Activated naive CD8-positive, alpha-beta T cell treated with anti-CD3 and anti-CD28 coated beads, Interleukin-2, amount 50 U/mL, for 24 hours (primary cell): ENCODE data around the gene FAM241B.

Experiments
- ATAC-seq: fragments of 150-1000 bp; cut with Tn5 transposase; one replicate; pipeline ENCODE4 v1.10.0; 2021
- DNase-seq: peaks from one replicate; pipeline ENCODE4 v3.0.0; 2021
- H3K27ac Mint-ChIP-seq: one replicate; pipeline ENCODE4 v1.8.0; 2021; ENCODE audit warnings: mild to moderate bottlenecking, mixed read lengths
- H3K27me3 Mint-ChIP-seq: one replicate; pipeline ENCODE4 v1.8.0; 2021; ENCODE audit warnings: mixed read lengths
- H3K36me3 Mint-ChIP-seq: one replicate; pipeline ENCODE4 v1.8.0; 2021; ENCODE audit warnings: low read depth, mixed read lengths
- H3K4me1 Mint-ChIP-seq: one replicate; pipeline ENCODE4 v1.8.0; 2021; ENCODE audit warnings: mixed read lengths
- H3K4me3 Mint-ChIP-seq: one replicate; pipeline ENCODE4 v1.8.0; 2021; ENCODE audit warnings: mild to moderate bottlenecking, moderate library complexity, mixed read lengths
- H3K9me3 Mint-ChIP-seq: one replicate; pipeline ENCODE4 v1.8.0; 2021; ENCODE audit warnings: mixed read lengths

Gene FAM241B

DNA sequence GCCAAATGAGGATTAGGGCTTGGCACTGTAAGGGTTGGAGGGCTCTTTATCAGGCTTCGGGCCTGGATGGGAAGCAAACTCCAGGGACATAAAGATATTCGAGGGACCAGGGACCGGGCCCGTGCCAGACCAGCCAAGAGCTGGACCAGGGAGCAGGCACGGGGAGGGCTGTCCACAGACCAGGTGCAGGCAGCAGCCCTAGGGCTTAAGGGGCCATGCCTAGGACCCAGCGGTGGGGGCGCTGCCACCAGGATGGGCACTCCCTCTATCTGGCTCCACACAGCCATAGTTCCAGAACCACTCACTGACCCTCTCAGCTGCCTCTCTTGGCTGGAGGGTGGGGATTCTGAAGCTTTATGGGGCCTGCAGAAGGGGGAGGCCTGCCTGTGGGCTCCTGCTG is 32.9 kb downstream of the FAM241B start:
- H3K9me3 Mint-ChIP-seq, result no peaks in the 10 kb centered on the region
- H3K27me3 Mint-ChIP-seq, result peaks cover 13% of the 10 kb centered on the region
- no peaks in the 10 kb centered on the region for H3K4me1 Mint-ChIP-seq
- ATAC-seq (no peak), DNase-seq (no peak)
- H3K4me3 Mint-ChIP-seq, result no peak overlapping the region
- H3K36me3 Mint-ChIP-seq, result no peaks in the 10 kb centered on the region
- H3K27ac Mint-ChIP-seq, result no peak overlapping the region

DNA sequence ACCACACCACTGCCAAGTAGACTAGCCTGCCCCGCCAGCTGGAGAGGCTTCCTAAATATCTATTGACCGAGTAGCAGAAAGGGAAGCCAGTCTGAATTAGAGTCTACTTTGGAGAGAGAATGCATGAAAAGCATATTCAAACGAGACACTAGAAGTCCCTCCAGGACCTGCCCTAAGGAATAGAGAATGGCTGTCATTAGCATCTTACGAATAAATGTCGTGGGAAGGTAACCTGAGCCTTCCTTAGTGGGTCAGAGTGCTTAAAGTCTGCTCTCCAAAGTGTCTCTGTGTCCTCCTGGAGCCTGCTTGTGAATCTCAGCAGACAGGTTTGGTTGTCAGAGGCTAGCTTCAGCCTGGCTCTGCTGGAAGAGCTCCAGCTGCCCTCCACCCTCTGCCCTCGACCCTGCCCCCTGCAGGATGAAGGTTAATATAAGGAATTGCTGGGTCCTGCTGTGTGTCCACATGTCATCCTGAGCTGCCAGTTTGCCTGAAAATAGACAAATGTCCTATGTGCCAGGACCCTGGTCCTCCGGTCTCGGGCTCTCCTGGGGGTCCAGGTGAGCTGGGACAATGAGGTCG is 33.4 kb downstream of the FAM241B start:
- no peaks in the 10 kb centered on the region for H3K36me3 Mint-ChIP-seq
- ATAC-seq (no peak), DNase-seq (no peak)
- peaks cover 12% of the 10 kb centered on the region for H3K27me3 Mint-ChIP-seq
- no peak overlapping the region for H3K27ac Mint-ChIP-seq
- no peaks in the 10 kb centered on the region for H3K4me1 Mint-ChIP-seq
- no peaks in the 10 kb centered on the region for H3K9me3 Mint-ChIP-seq
- H3K4me3 Mint-ChIP-seq, result no peak overlapping the region

GRCh38 chr10:69665474-69666320 is 35.6 kb downstream of the FAM241B start:
- no peaks in the 10 kb centered on the region for H3K9me3 Mint-ChIP-seq
- H3K27me3 Mint-ChIP-seq, result peaks cover 25% of the 10 kb centered on the region
- H3K27ac Mint-ChIP-seq, result no peak overlapping the region
- H3K36me3 Mint-ChIP-seq, result no peaks in the 10 kb centered on the region
- no peaks in the 10 kb centered on the region for H3K4me1 Mint-ChIP-seq
- no peak overlapping the region for H3K4me3 Mint-ChIP-seq
- DNase-seq, result no peak
- no peak for ATAC-seq

DNA sequence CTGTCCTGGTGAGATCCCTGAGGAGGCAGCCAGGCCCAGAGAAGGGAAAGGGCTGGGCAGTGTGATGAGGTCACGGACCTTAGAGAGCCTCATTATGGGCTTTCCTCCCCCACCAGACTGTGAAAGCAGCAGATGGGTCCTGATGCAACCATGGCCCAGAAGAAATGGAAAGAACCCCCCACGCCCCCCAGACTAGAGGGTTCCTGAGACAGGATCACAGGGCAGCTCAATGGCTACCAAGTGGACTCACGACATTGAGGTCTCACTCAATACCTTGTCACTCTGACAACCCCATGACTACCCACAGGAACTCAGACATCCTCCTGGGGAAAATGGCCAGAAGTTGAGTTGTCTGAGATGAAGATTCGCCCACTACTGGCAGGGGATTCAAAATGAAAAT is 36.7 kb downstream of the FAM241B start:
- H3K9me3 Mint-ChIP-seq, result no peaks in the 10 kb centered on the region
- ATAC-seq (no peak), DNase-seq (no peak)
- no peak overlapping the region for H3K27ac Mint-ChIP-seq
- H3K27me3 Mint-ChIP-seq, result peaks cover 27% of the 10 kb centered on the region
- no peaks in the 10 kb centered on the region for H3K36me3 Mint-ChIP-seq
- no peak overlapping the region for H3K4me3 Mint-ChIP-seq
- H3K4me1 Mint-ChIP-seq, result no peaks in the 10 kb centered on the region

DNA sequence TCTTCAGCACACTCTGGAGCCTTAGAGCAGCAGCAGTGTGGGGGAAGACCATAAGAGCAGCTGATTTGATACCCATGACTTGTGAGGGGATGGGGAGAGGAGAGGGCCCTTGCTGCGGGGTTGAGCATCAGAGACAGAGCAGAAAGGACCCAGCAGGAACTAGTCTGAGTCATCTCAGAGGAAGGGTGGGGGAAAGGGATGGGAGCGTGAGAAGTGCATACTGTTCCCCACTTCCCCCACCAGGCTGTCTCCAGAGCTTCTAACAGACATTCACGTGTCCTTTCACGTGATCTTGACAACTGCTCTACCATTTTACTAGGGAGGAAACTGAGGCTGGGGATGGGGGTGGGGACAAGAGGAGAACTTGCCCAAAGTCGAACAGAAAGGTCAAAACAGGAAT is 38.7 kb downstream of the FAM241B start:
- Mint-ChIP-seq H3K27me3 (peaks cover 27% of the 10 kb centered on the region), H3K9me3 (no peaks in the 10 kb centered on the region), H3K36me3 (no peaks in the 10 kb centered on the region), H3K27ac (no peak overlapping the region), H3K4me1 (no peaks in the 10 kb centered on the region), H3K4me3 (no peak overlapping the region)
- DNase-seq (no peak), ATAC-seq (no peak)

GRCh38 chr10:69669409-69669808 is 39.4 kb downstream of the FAM241B start:
- no peak for DNase-seq
- Mint-ChIP-seq H3K4me1 (no peaks in the 10 kb centered on the region), H3K27ac (no peak overlapping the region), H3K4me3 (no peak overlapping the region), H3K27me3 (peaks cover 27% of the 10 kb centered on the region), H3K36me3 (no peaks in the 10 kb centered on the region), H3K9me3 (no peaks in the 10 kb centered on the region)
- ATAC-seq, result no peak

GRCh38 chr10:69673521-69673920 is 43.5 kb downstream of the FAM241B start:
- DNase-seq (no peak), ATAC-seq (no peak)
- H3K27ac Mint-ChIP-seq, result no peak overlapping the region
- no peaks in the 10 kb centered on the region for H3K9me3 Mint-ChIP-seq
- no peaks in the 10 kb centered on the region for H3K4me1 Mint-ChIP-seq
- H3K4me3 Mint-ChIP-seq, result no peak overlapping the region
- H3K36me3 Mint-ChIP-seq, result no peaks in the 10 kb centered on the region
- H3K27me3 Mint-ChIP-seq, result peaks cover 27% of the 10 kb centered on the region

GRCh38 chr10:69674786-69675185 is 44.7 kb downstream of the FAM241B start:
- Mint-ChIP-seq H3K4me1 (no peaks in the 10 kb centered on the region), H3K36me3 (no peaks in the 10 kb centered on the region), H3K9me3 (no peaks in the 10 kb centered on the region), H3K4me3 (no peak overlapping the region), H3K27ac (no peak overlapping the region), H3K27me3 (peaks cover 20% of the 10 kb centered on the region)
- ATAC-seq (no peak), DNase-seq (no peak)

GRCh38 chr10:69676301-69676700 is 46.3 kb downstream of the FAM241B start:
- Mint-ChIP-seq H3K9me3 (no peaks in the 10 kb centered on the region), H3K4me3 (no peak overlapping the region), H3K36me3 (no peaks in the 10 kb centered on the region), H3K27me3 (peaks cover 17% of the 10 kb centered on the region), H3K4me1 (no peaks in the 10 kb centered on the region), H3K27ac (no peak overlapping the region)
- DNase-seq (no peak), ATAC-seq (no peak)

- H3K4me1 Mint-ChIP-seq, result no peaks in the 10 kb centered on the region
- H3K36me3 Mint-ChIP-seq, result no peaks in the 10 kb centered on the region
- H3K27me3 Mint-ChIP-seq, result peaks cover 24% of the 10 kb centered on the region
- no peak for DNase-seq
- ATAC-seq, result no peak
- no peak overlapping the region for H3K27ac Mint-ChIP-seq
- no peaks in the 10 kb centered on the region for H3K9me3 Mint-ChIP-seq
- no peak overlapping the region for H3K4me3 Mint-ChIP-seq
These were observed 48.1 kb downstream of the FAM241B start for GRCh38 chr10:69677985-69678654.

DNA sequence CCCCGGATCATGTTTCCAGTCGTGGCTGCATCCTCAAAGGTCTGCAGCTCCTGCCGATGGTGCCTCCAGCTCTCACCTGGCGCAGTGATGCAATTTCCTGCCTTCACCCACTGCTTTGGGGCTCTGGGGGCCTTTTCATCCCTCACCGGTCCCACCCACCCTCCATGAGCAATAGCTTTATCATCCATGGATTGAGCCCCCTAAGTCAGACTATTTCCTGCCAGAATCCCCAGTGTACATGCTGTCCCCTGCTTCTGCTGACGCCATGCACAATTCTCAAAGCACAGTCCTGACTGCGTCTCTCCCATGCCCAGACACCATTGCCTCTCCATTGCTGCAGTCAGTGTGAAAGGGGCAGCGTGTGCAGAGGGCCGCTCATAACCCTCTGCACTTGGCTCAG is 49.7 kb downstream of the FAM241B start:
- H3K4me1 Mint-ChIP-seq, result no peaks in the 10 kb centered on the region
- H3K27me3 Mint-ChIP-seq, result peaks cover 24% of the 10 kb centered on the region
- H3K36me3 Mint-ChIP-seq, result no peaks in the 10 kb centered on the region
- no peaks in the 10 kb centered on the region for H3K9me3 Mint-ChIP-seq
- H3K4me3 Mint-ChIP-seq, result no peak overlapping the region
- no peak for DNase-seq
- no peak overlapping the region for H3K27ac Mint-ChIP-seq
- no peak for ATAC-seq

GRCh38 chr10:69680610-69681009 is 50.6 kb downstream of the FAM241B start:
- no peaks in the 10 kb centered on the region for H3K9me3 Mint-ChIP-seq
- no peak overlapping the region for H3K4me3 Mint-ChIP-seq
- no peak for DNase-seq
- H3K27me3 Mint-ChIP-seq, result peaks cover 24% of the 10 kb centered on the region
- H3K27ac Mint-ChIP-seq, result no peak overlapping the region
- H3K36me3 Mint-ChIP-seq, result no peaks in the 10 kb centered on the region
- ATAC-seq, result no peak
- no peaks in the 10 kb centered on the region for H3K4me1 Mint-ChIP-seq

GRCh38 chr10:69681436-69681835 is 51.4 kb downstream of the FAM241B start:
- Mint-ChIP-seq H3K9me3 (no peaks in the 10 kb centered on the region), H3K36me3 (no peaks in the 10 kb centered on the region), H3K4me1 (no peaks in the 10 kb centered on the region), H3K27me3 (peaks cover 22% of the 10 kb centered on the region), H3K27ac (no peak overlapping the region), H3K4me3 (no peak overlapping the region)
- DNase-seq (no peak), ATAC-seq (no peak)

GRCh38 chr10:69682955-69683474 is 53.0 kb downstream of the FAM241B start:
- H3K4me3 Mint-ChIP-seq, result no peak overlapping the region
- no peaks in the 10 kb centered on the region for H3K9me3 Mint-ChIP-seq
- H3K27ac Mint-ChIP-seq, result no peak overlapping the region
- H3K27me3 Mint-ChIP-seq, result peaks cover 20% of the 10 kb centered on the region
- DNase-seq, result no peak
- H3K4me1 Mint-ChIP-seq, result no peaks in the 10 kb centered on the region
- ATAC-seq, result no peak
- no peaks in the 10 kb centered on the region for H3K36me3 Mint-ChIP-seq
